Lower leg skin (tissue), 3 donors: Measurements from ENCODE around the gene RIPPLY2.

Experiments used
- CTCF ChIP-seq, 3 donors: fragments of 450-650 bp; IDR thresholded peaks; one replicate each; pipeline ENCODE4 v1.5.1; 2016; ENCODE audit warnings: antibody characterized with exemption in 3 of 3, mild to moderate bottlenecking in 3 of 3, moderate library complexity in 2 of 3
- POLR2A ChIP-seq, 2 donors: fragments of 450-650 bp; IDR thresholded peaks; one replicate each; pipeline ENCODE4 v1.6.1; 2016 to 2017; ENCODE audit warnings: antibody characterized with exemption in 2 of 2, mild to moderate bottlenecking in 1 of 2, moderate library complexity in 1 of 2

DNA sequence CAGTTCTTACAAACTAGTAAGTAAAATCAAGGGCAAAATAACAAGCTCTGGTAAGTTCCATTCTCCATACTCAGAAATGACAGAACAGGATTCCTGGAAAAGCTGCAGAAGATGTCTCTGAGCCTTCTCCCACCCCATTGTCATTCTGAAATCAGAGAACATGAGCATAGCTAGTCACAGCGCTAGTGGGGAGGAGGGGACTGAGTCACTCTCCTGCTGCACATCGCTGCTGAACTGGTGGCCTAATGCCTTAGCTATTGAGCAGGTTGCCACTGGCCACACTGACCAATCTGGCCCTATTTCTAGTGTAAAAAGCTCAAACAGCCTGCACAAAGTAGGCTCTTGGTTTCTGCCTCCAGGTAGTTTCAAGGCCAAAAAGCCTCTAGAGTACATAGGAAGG lies 26.1 kb upstream of the RIPPLY2 start:
- TF ChIP-seq CTCF (IDR thresholded peaks at IDR 0.05), result no peak
- no peak for TF ChIP-seq POLR2A (IDR thresholded peaks at IDR 0.05)
